Trophoblast cell (in vitro differentiated cells and primary cell): ENCODE results near the gene PSRC1.

Source experiments
- DNase-seq, 2 donors: peaks; one replicate each; pipeline ENCODE4 v3.0.0-alpha.2; 2016
- H2AFZ ChIP-seq: 2 replicates; pipeline ENCODE4 v1.6.1; 2013; ENCODE audit warnings: low read length, moderate library complexity, mild to moderate bottlenecking; ENCODE audit not compliant: insufficient read depth, poor library complexity
- H2AK5ac ChIP-seq: 2 replicates; pipeline ENCODE4 v1.6.1; 2013; ENCODE audit warnings: mild to moderate bottlenecking, low read length
- H2BK120ac ChIP-seq: 2 replicates; pipeline ENCODE4 v1.6.1; 2013; ENCODE audit warnings: low read length, mild to moderate bottlenecking, moderate library complexity; ENCODE audit not compliant: insufficient read depth, poor library complexity
- H2BK12ac ChIP-seq: 2 replicates; pipeline ENCODE4 v1.6.1; 2013; ENCODE audit warnings: mild to moderate bottlenecking, low read length, moderate library complexity
- H2BK5ac ChIP-seq: 2 replicates; pipeline ENCODE4 v1.6.1; 2013; ENCODE audit warnings: low read length, low read depth, moderate library complexity, mild to moderate bottlenecking; ENCODE audit not compliant: poor library complexity
- H3K14ac ChIP-seq: 2 replicates; pipeline ENCODE4 v1.6.1; 2013; ENCODE audit warnings: mild to moderate bottlenecking, low read length
- H3K18ac ChIP-seq: 2 replicates; pipeline ENCODE4 v1.6.1; 2013; ENCODE audit warnings: mild to moderate bottlenecking, low read length
- H3K23ac ChIP-seq: 2 replicates; pipeline ENCODE4 v1.6.1; 2013; ENCODE audit warnings: low read length
- H3K27ac ChIP-seq: 2 replicates; pipeline ENCODE4 v1.5.1; 2013; ENCODE audit warnings: low read depth, mild to moderate bottlenecking, inconsistent platforms, low read length, moderate library complexity
- H3K27me3 ChIP-seq: 2 replicates; pipeline ENCODE4 v1.6.1; 2013; ENCODE audit warnings: inconsistent platforms, mild to moderate bottlenecking, low read length, moderate library complexity; ENCODE audit not compliant: insufficient read depth
- H3K36me3 ChIP-seq, 2 experiments: 1 replicate in 1 of 2; 2 replicates in 1 of 2; pipeline ENCODE4 v1.6.1; 2013; ENCODE audit warnings: low read length in 2 of 2, mild to moderate bottlenecking in 2 of 2, moderate library complexity in 1 of 2; ENCODE audit not compliant: insufficient read depth in 2 of 2, control insufficient read depth in 1 of 2
- H3K4ac ChIP-seq: 2 replicates; pipeline ENCODE4 v1.6.1; 2013; ENCODE audit warnings: low read depth, mild to moderate bottlenecking, low read length, moderate library complexity
- H3K4me1 ChIP-seq, 2 experiments: 1 replicate in 1 of 2; 2 replicates in 1 of 2; pipeline ENCODE4 v1.6.1; 2013; ENCODE audit warnings: low read length in 2 of 2, mild to moderate bottlenecking in 2 of 2, moderate library complexity in 1 of 2; ENCODE audit not compliant: insufficient read depth in 2 of 2, control insufficient read depth in 1 of 2
- H3K4me2 ChIP-seq: 2 replicates; pipeline ENCODE4 v1.6.1; 2013; ENCODE audit warnings: inconsistent platforms, mild to moderate bottlenecking, low read length, moderate library complexity
- H3K4me3 ChIP-seq: 2 replicates; pipeline ENCODE4 v1.5.1; 2013; ENCODE audit warnings: mild to moderate bottlenecking, low read depth, low read length, inconsistent platforms
- H3K79me1 ChIP-seq: one replicate; pipeline ENCODE4 v1.6.1; 2013; ENCODE audit warnings: low read length
- H3K79me2 ChIP-seq: 2 replicates; pipeline ENCODE4 v1.6.1; 2013; ENCODE audit warnings: low read length, mild to moderate bottlenecking; ENCODE audit not compliant: control insufficient read depth, insufficient read depth, poor library complexity
- H3K9ac ChIP-seq: 2 replicates; pipeline ENCODE4 v1.6.1; 2013; ENCODE audit warnings: mild to moderate bottlenecking, low read length
- H3K9me3 ChIP-seq: 2 replicates; pipeline ENCODE4 v1.6.1; 2013; ENCODE audit warnings: low read depth, mild to moderate bottlenecking, control low read depth, inconsistent platforms, low read length; ENCODE audit not compliant: insufficient read depth
- H4K12ac ChIP-seq: 2 replicates; pipeline ENCODE4 v1.6.1; 2013; ENCODE audit warnings: low read depth, mild to moderate bottlenecking, low read length, moderate library complexity
- H4K8ac ChIP-seq: 2 replicates; pipeline ENCODE4 v1.6.1; 2013; ENCODE audit warnings: low read depth, mild to moderate bottlenecking, low read length, moderate library complexity
- H4K91ac ChIP-seq: one replicate; pipeline ENCODE4 v1.6.1; 2013; ENCODE audit warnings: low read depth, mild to moderate bottlenecking, low read length, moderate library complexity
- WGBS: extraction: QIAGEN DNeasy Blood & Tissue Kit; methylation state at CpG from one replicate; pipeline ENCODE4 v1.1.7; 2013; ENCODE audit warnings: missing lambda C conversion rate; ENCODE audit not compliant: insufficient read length, insufficient coverage; ENCODE audit errors: extremely low coverage; 5-methylcytosine and 5-hydroxymethylcytosine counted together

Gene PSRC1

GRCh38 chr1:109312978-109313775, 30.2 kb upstream of the PSRC1 start:
- Histone ChIP-seq H3K79me1 (no peaks in the 10 kb centered on the region), H3K36me3 (peaks cover 34 to 64% of the 10 kb centered on the region in 2 experiments)
- no CpG with 5 or more reads among the region's 12 CpGs for WGBS

GRCh38 chr1:109312246-109312645, 29.3 kb upstream of the PSRC1 start:
- Histone ChIP-seq H3K4me2 (no peak overlapping the region), H3K4ac (no peak overlapping the region), H2AK5ac (no peak overlapping the region), H2AFZ (no peak overlapping the region), H2BK12ac (no peak overlapping the region), H3K4me3 (no peak overlapping the region), H3K36me3 (peaks cover 27 to 59% of the 10 kb centered on the region in 2 experiments), H3K27me3 (no peaks in the 10 kb centered on the region), H3K27ac (no peak overlapping the region), H3K79me1 (no peaks in the 10 kb centered on the region), H4K8ac (no peak overlapping the region), H3K4me1 (peaks cover 2 to 9% of the 10 kb centered on the region in 2 experiments), H2BK120ac (no peak overlapping the region), H3K14ac (no peak overlapping the region), H3K23ac (no peak overlapping the region), H4K91ac (no peak overlapping the region), H3K18ac (no peak overlapping the region), H4K12ac (no peak overlapping the region), H3K9me3 (no peaks in the 10 kb centered on the region), H3K9ac (no peak overlapping the region), H3K79me2 (no peaks in the 10 kb centered on the region), H2BK5ac (no peak overlapping the region)
- no CpG with 5 or more reads among the region's 2 CpGs for WGBS
- no peak for DNase-seq

More at GRCh38 chr1:109312978-109313775, 30.2 kb upstream of the PSRC1 start:
- Histone ChIP-seq H2AFZ (no peak overlapping the region), H3K27ac (no peak overlapping the region), H2BK120ac (no peak overlapping the region), H4K12ac (no peak overlapping the region), H3K4ac (no peak overlapping the region), H3K18ac (no peak overlapping the region), H4K8ac (no peak overlapping the region), H3K14ac (no peak overlapping the region), H3K4me1 (peaks cover 0 to 4% of the 10 kb centered on the region in 2 experiments), H3K23ac (no peak overlapping the region), H3K4me3 (no peak overlapping the region), H3K9me3 (peaks cover 3% of the 10 kb centered on the region), H4K91ac (no peak overlapping the region), H2AK5ac (no peak overlapping the region), H2BK5ac (no peak overlapping the region), H3K79me2 (no peaks in the 10 kb centered on the region), H3K27me3 (no peaks in the 10 kb centered on the region), H3K9ac (no peak overlapping the region), H3K4me2 (no peak overlapping the region), H2BK12ac (no peak overlapping the region)
- no peak for DNase-seq

GRCh38 chr1:109309347-109309746, 26.4 kb upstream of the PSRC1 start:
- no peaks in the 10 kb centered on the region for H3K27me3 ChIP-seq
- peaks cover 7% of the 10 kb centered on the region for H3K79me1 ChIP-seq
- H3K23ac ChIP-seq, result no peak overlapping the region
- no peak overlapping the region for H2BK12ac ChIP-seq
- no peak for DNase-seq
- H3K9me3 ChIP-seq, result no peaks in the 10 kb centered on the region
- H4K12ac ChIP-seq, result no peak overlapping the region
- H3K4ac ChIP-seq, result no peak overlapping the region
- no peak overlapping the region for H2AFZ ChIP-seq
- WGBS, result no CpG with 5 or more reads among the region's 2 CpGs
- H2AK5ac ChIP-seq, result no peak overlapping the region
- no peak overlapping the region for H3K4me2 ChIP-seq
- no peaks in the 10 kb centered on the region for H3K79me2 ChIP-seq
- H3K14ac ChIP-seq, result no peak overlapping the region
- H2BK5ac ChIP-seq, result no peak overlapping the region
- H3K36me3 ChIP-seq, result peaks cover 18 to 37% of the 10 kb centered on the region in 2 experiments
- H3K27ac ChIP-seq, result no peak overlapping the region
- H3K18ac ChIP-seq, result no peak overlapping the region
- H3K4me1 ChIP-seq, result peaks cover 16 to 22% of the 10 kb centered on the region in 2 experiments
- no peak overlapping the region for H4K8ac ChIP-seq
- H4K91ac ChIP-seq, result no peak overlapping the region
- no peak overlapping the region for H3K4me3 ChIP-seq
- H3K9ac ChIP-seq, result no peak overlapping the region
- no peak overlapping the region for H2BK120ac ChIP-seq

GRCh38 chr1:109307274-109308021, 24.5 kb upstream of the PSRC1 start:
- no peak for DNase-seq
- no peak overlapping the region for H3K4me3 ChIP-seq
- no peak overlapping the region for H3K23ac ChIP-seq
- H3K14ac ChIP-seq, result peak overlapping the region; percentile 45
- peak overlapping the region; percentile 41 for H4K91ac ChIP-seq
- H3K9me3 ChIP-seq, result no peaks in the 10 kb centered on the region
- no peak overlapping the region for H3K27ac ChIP-seq
- H3K18ac ChIP-seq, result peak overlapping the region; percentile 50
- peak overlapping the region; percentile 71 for H2BK12ac ChIP-seq
- peak overlapping the region; percentile 30 for H4K8ac ChIP-seq
- no CpG with 5 or more reads among the region's 14 CpGs for WGBS
- no peak overlapping the region for H3K9ac ChIP-seq
- H2AFZ ChIP-seq, result peak overlapping the region; percentile 30
- peak overlapping the region; percentile 14 for H3K4ac ChIP-seq
- peak overlapping the region; percentile 76 for H2AK5ac ChIP-seq
- H4K12ac ChIP-seq, result no peak overlapping the region
- no peak overlapping the region for H2BK5ac ChIP-seq
- no peak overlapping the region for H3K4me2 ChIP-seq
- no peak overlapping the region for H2BK120ac ChIP-seq
- peaks cover 9 to 23% of the 10 kb centered on the region in 2 experiments for H3K36me3 ChIP-seq
- no peaks in the 10 kb centered on the region for H3K27me3 ChIP-seq
- H3K79me2 ChIP-seq, result no peaks in the 10 kb centered on the region
- peaks cover 16 to 22% of the 10 kb centered on the region in 2 experiments for H3K4me1 ChIP-seq
- H3K79me1 ChIP-seq, result peaks cover 7% of the 10 kb centered on the region
